ENCODE measurements around the gene PRDM16. TPM values are rescaled to one million over a fixed set of nuclear protein-coding genes. Genes with fewer than 3 reads are reported as not detected.

Gene PRDM16
- total and polyA plus RNA-seq, 2 of the 4 experiments (the other 2 are of a cell fraction), result 0.02 TPM; not detected in 1

DNA sequence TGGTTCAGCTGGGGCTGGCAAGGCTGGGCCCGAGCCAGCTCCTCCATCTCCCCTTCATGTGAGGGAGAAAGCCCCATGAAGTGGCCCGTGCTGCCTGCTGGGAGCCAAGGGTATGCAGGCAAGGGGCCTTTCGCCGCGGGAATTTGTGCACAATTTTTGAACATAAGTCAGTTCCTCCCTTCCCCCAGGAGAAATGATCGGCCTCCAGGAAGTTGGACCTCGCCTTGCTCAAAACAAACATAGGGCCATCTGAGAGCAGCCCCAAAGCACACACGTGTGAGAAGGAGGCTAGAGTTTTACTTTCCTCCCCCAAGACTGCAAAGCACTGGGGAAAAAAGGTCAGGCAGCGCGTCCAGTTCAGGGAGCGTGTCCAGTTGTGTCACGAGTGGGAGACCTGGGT, 64.7 kb downstream of the PRDM16 start:
- CTCF ChIA-PET, result no interaction called here
- H2AK9ac ChIP-seq (replicated peaks; ENCODE audit: low read depth, low read length, poor library complexity), result no peak overlapping the region
- no peak overlapping the region for H4K8ac ChIP-seq (ENCODE audit: low read depth in 2 of 2, low read length in 2 of 2)
- TF ChIP-seq NFE2L2 (IDR thresholded peaks at IDR 0.05; ENCODE audit: low read depth, low read length) (no peak), FOS (IDR thresholded peaks at IDR 0.05; ENCODE audit: low read depth, low read length) (no peak), USF2 (IDR thresholded peaks at IDR 0.05; ENCODE audit: low read depth, low read length) (no peak), MXI1 (IDR thresholded peaks at IDR 0.05; ENCODE audit: borderline replicate concordance, low read depth, low read length) (no peak), POLR2A (IDR thresholded peaks at IDR 0.05; ENCODE audit: low read depth, low read length) (no peak), CEBPB (IDR thresholded peaks at IDR 0.05; ENCODE audit: low read depth, low read length) (no peak), MAZ (IDR thresholded peaks at IDR 0.05; ENCODE audit: borderline replicate concordance, low read depth, low read length) (no peak), CTCF (conservative IDR thresholded peaks at IDR 0.05; ENCODE audit: low read depth, low read length) (no peak), SMC3 (IDR thresholded peaks at IDR 0.05; ENCODE audit: low read depth, low read length) (no peak), CHD1 (IDR thresholded peaks at IDR 0.05; ENCODE audit: low read depth, low read length) (no peak), RFX5 (IDR thresholded peaks at IDR 0.05; ENCODE audit: low read depth, low read length) (no peak), RAD21 (IDR thresholded peaks at IDR 0.05; ENCODE audit: low read length) (no peak), BHLHE40 (IDR thresholded peaks at IDR 0.05; ENCODE audit: low read depth, low read length) (no peak), RCOR1 (IDR thresholded peaks at IDR 0.05; ENCODE audit: insufficient replicate concordance, low read length) (no peak), MAFK (IDR thresholded peaks at IDR 0.05; ENCODE audit: low read depth, low read length) (no peak)
- H3K4me2 ChIP-seq (ENCODE audit: low read depth, low read length), result no peak overlapping the region
- BruUV-seq (replicated peaks), result no TSS peak
- no peak overlapping the region for H3K56ac ChIP-seq (ENCODE audit: extremely low read depth, insufficient read depth, low read length)
- dilution Hi-C loops (cut with HindIII; ENCODE audit: low sequenced_read_pairs, unreplicated experiment) (no loop called here), in situ Hi-C loops (cut with MboI; ENCODE audit: low sequenced_read_pairs) (no loop called here), intact Hi-C loops (cut with micrococcal nuclease) (no loop called here)
- no peak overlapping the region for H2BK15ac ChIP-seq (ENCODE audit: low read depth, low read length)
- H2AK5ac ChIP-seq (ENCODE audit: low read depth, low read length), result no peak overlapping the region
- no peak overlapping the region for H2BK5ac ChIP-seq (ENCODE audit: low read depth, low read length, poor library complexity, severe bottlenecking)
- H3K9me1 ChIP-seq (ENCODE audit: insufficient read depth, low read length), result no peaks in the 10 kb centered on the region
- POLR2A ChIA-PET (ENCODE audit: unreplicated experiment), result no interaction called here
- no peak overlapping the region for H4K91ac ChIP-seq (ENCODE audit: insufficient read depth, low read depth, low read length)
- H4K20me1 ChIP-seq (ENCODE audit: insufficient read depth, low read length), result no peaks in the 10 kb centered on the region
- no peak overlapping the region for H3K4ac ChIP-seq (ENCODE audit: low read depth, low read length)
- DNase-seq, result no peak
- WGBS, 2 experiments (ENCODE audit: extremely low coverage in 2 of 2, insufficient read length in 1 of 2), result no CpG with 5 or more reads among the region's 12 CpGs
- no peak for ATAC-seq (ENCODE audit: low read depth)
- no peaks in the 10 kb centered on the region for H3K4me1 ChIP-seq (ENCODE audit: control insufficient read depth, insufficient read depth, low read length)
- H3K14ac ChIP-seq (replicated peaks; ENCODE audit: low read depth, low read length), result no peak overlapping the region
- no peak overlapping the region for H2BK20ac ChIP-seq (ENCODE audit: low read depth, low read length)
- no peaks in the 10 kb centered on the region for H3K27me3 ChIP-seq (ENCODE audit: control insufficient read depth, insufficient read depth, low read length)
- no peak overlapping the region for H2AFZ ChIP-seq (replicated peaks; ENCODE audit: low read length, poor library complexity)
- H3K23ac ChIP-seq (ENCODE audit: low read depth, low read length), result no peak overlapping the region
- no peak overlapping the region for H4K5ac ChIP-seq (ENCODE audit: low read depth, low read length)
- H3K79me1 ChIP-seq (ENCODE audit: low read depth in 1 of 2, low read length in 2 of 2), result no peaks in the 10 kb centered on the region
- no peak overlapping the region for H3K9ac ChIP-seq (ENCODE audit: low read depth, low read length)
- no peak overlapping the region for H2BK120ac ChIP-seq (ENCODE audit: low read depth, low read length)
- no peak overlapping the region for H3K4me3 ChIP-seq (ENCODE audit: insufficient read depth, low read depth, low read length)
- no peak overlapping the region for H3K27ac ChIP-seq (ENCODE audit: insufficient read depth, low read length)
- H3K18ac ChIP-seq (ENCODE audit: low read depth, low read length), result no peak overlapping the region
- H3K9me3 ChIP-seq (ENCODE audit: control insufficient read depth, insufficient read depth, low read length), result peaks cover 5% of the 10 kb centered on the region; the same call in 1 of the 2 replicates
- no peaks in the 10 kb centered on the region for H3K36me3 ChIP-seq (ENCODE audit: control insufficient read depth, insufficient read depth, low read length)
